Measurements from ENCODE around the gene TTC28. TPM values are rescaled to one million over a fixed set of nuclear protein-coding genes. Genes with fewer than 3 reads are reported as not detected.

The TTC28 gene
- total and polyA plus RNA-seq, 10 of the 15 experiments (the other 5 are each of a cell fraction or from before 2014, with no cell fraction given): 0.15 to 8.4 (median 1.4) TPM

DNA sequence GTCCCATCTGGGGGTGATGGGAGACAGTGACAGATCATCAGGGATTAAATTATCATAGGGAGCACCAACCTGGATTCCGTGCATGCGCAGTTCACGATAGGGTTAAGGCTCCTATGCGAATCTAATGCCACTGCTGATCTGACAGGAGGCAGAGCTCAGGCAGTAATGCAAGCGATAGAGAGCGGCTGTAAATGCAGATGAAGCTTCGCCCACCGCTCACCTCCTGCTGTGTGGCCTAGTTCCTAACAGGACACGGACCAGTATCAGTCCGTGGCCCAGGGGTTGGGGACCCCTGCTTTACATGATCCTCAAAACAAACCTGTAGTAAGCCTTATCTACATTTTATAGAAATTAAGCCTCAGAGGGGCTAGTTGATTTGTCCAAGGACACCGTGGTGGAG is 94.3 kb downstream of the TTC28 start:
- TF ChIP-seq ZNF217 (IDR thresholded peaks at IDR 0.05) (no peak), NFYA (IDR thresholded peaks at IDR 0.05; ENCODE audit: borderline replicate concordance, low read depth, low read length) (no peak), EZH2 (IDR thresholded peaks at IDR 0.05; ENCODE audit: borderline replicate concordance, control insufficient read depth, low read depth, low read length) (no peak), FOXK2 (IDR thresholded peaks at IDR 0.05) (no peak), CHD2 (IDR thresholded peaks at IDR 0.05; ENCODE audit: borderline replicate concordance, low read depth, low read length) (no peak), SMAD5 (IDR thresholded peaks at IDR 0.05; ENCODE audit: low read depth) (no peak), GATAD2B (conservative IDR thresholded peaks at IDR 0.05; ENCODE audit: low read depth) (no peak), MYB (IDR thresholded peaks at IDR 0.05; ENCODE audit: borderline replicate concordance, low read depth, low read length) (no peak), HDGF (IDR thresholded peaks at IDR 0.05) (no peak)
- TF ChIP-seq, protein P1, sequence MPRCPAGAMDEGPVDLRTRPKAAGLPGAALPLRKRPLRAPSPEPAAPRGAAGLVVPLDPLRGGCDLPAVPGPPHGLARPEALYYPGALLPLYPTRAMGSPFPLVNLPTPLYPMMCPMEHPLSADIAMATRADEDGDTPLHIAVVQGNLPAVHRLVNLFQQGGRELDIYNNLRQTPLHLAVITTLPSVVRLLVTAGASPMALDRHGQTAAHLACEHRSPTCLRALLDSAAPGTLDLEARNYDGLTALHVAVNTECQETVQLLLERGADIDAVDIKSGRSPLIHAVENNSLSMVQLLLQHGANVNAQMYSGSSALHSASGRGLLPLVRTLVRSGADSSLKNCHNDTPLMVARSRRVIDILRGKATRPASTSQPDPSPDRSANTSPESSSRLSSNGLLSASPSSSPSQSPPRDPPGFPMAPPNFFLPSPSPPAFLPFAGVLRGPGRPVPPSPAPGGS (IDR thresholded peaks at IDR 0.05; ENCODE audit: borderline replicate concordance, insufficient read depth, low read depth, low read length, poor library complexity, severe bottlenecking): no peak
- TF ChIP-seq, protein P2, sequence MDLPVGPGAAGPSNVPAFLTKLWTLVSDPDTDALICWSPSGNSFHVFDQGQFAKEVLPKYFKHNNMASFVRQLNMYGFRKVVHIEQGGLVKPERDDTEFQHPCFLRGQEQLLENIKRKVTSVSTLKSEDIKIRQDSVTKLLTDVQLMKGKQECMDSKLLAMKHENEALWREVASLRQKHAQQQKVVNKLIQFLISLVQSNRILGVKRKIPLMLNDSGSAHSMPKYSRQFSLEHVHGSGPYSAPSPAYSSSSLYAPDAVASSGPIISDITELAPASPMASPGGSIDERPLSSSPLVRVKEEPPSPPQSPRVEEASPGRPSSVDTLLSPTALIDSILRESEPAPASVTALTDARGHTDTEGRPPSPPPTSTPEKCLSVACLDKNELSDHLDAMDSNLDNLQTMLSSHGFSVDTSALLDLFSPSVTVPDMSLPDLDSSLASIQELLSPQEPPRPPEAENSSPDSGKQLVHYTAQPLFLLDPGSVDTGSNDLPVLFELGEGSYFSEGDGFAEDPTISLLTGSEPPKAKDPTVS (IDR thresholded peaks at IDR 0.05; ENCODE audit: low read depth, low read length): no peak
- TF ChIP-seq, protein P3, sequence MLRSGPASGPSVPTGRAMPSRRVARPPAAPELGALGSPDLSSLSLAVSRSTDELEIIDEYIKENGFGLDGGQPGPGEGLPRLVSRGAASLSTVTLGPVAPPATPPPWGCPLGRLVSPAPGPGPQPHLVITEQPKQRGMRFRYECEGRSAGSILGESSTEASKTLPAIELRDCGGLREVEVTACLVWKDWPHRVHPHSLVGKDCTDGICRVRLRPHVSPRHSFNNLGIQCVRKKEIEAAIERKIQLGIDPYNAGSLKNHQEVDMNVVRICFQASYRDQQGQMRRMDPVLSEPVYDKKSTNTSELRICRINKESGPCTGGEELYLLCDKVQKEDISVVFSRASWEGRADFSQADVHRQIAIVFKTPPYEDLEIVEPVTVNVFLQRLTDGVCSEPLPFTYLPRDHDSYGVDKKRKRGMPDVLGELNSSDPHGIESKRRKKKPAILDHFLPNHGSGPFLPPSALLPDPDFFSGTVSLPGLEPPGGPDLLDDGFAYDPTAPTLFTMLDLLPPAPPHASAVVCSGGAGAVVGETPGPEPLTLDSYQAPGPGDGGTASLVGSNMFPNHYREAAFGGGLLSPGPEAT (IDR thresholded peaks at IDR 0.05; ENCODE audit: low read depth): no peak
- TF ChIP-seq, protein P4, sequence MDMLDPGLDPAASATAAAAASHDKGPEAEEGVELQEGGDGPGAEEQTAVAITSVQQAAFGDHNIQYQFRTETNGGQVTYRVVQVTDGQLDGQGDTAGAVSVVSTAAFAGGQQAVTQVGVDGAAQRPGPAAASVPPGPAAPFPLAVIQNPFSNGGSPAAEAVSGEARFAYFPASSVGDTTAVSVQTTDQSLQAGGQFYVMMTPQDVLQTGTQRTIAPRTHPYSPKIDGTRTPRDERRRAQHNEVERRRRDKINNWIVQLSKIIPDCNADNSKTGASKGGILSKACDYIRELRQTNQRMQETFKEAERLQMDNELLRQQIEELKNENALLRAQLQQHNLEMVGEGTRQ (IDR thresholded peaks at IDR 0.05; ENCODE audit: borderline replicate concordance, low read depth, low read length): no peak
- no peaks in the 10 kb centered on the region for H3K36me3 ChIP-seq (ENCODE audit: control insufficient read depth in 2 of 2, insufficient read depth in 2 of 2, low read length in 1 of 2)
- H4K20me1 ChIP-seq (ENCODE audit: control insufficient read depth, insufficient read depth): no peaks in the 10 kb centered on the region
- DNase-seq (ENCODE audit: low read depth, low spot score) (no peak), ATAC-seq (no peak), FAIRE-seq (no peak)
- H3K79me2 ChIP-seq (ENCODE audit: control insufficient read depth, insufficient read depth, low read length): no peaks in the 10 kb centered on the region
- intact Hi-C loops (cut with micrococcal nuclease; ENCODE audit: unreplicated experiment): no loop called here
- no peak overlapping the region for H3K9ac ChIP-seq (ENCODE audit: control insufficient read depth, insufficient read depth, low read length)
- CTCF ChIA-PET: interaction anchor here (1.1 kb wide), 2 partner anchors 21 to 566 kb away, joined by 3 read pairs; no protein-coding TSS in a partner anchor
- in situ Hi-C loops (cut with MboI): no loop called here
- RAD21 ChIA-PET (ENCODE audit: unreplicated experiment): no interaction called here
- no peak overlapping the region for H3K27ac ChIP-seq (ENCODE audit: control insufficient read depth, insufficient read depth)
- WGBS (ENCODE audit: insufficient coverage, insufficient replicate concordance, low lambda C conversion rate, missing lambda C conversion rate): 59% methylated on average over 11 of the region's 11 CpGs
- H3K9me3 ChIP-seq (replicated peaks; ENCODE audit: control insufficient read depth, insufficient read depth, low read length): no peaks in the 10 kb centered on the region
- SMC1A ChIA-PET (ENCODE audit: uncharacterized antibody, unreplicated experiment): interaction anchor here (1.2 kb wide), 1 partner anchor 16 kb away, joined by 3 read pairs; no protein-coding TSS in a partner anchor
- no TSS peak for BruUV-seq (replicated peaks)
- H2AFZ ChIP-seq (ENCODE audit: control insufficient read depth, low read depth, low read length): no peak overlapping the region
- no peak overlapping the region for H3K4me2 ChIP-seq (ENCODE audit: control insufficient read depth, insufficient read depth)
- no peaks in the 10 kb centered on the region for H3K27me3 ChIP-seq (replicated peaks in 1 of 2; ENCODE audit: control insufficient read depth in 2 of 2, insufficient read depth in 2 of 2, low read length in 1 of 2)
- H3K4me3 ChIP-seq: no peak overlapping the region
- no peaks in the 10 kb centered on the region for H3K4me1 ChIP-seq (ENCODE audit: control insufficient read depth, insufficient read depth, low read length)
- POLR2A ChIA-PET: interaction anchor here (0.6 kb wide), 1 partner anchor 743 kb away, joined by 6 read pairs; no protein-coding TSS in a partner anchor

Data from GM12878 (cell line).